CD4-positive, alpha-beta T cell treated with Interleukin-1 beta for 1 hour (primary cell): ENCODE measurements around the gene ATP6AP2.

Source experiments
- DNase-seq, 2 donors: peaks; one replicate each; pipeline ENCODE4 v3.0.0-alpha.2; 2020 to 2022

ATP6AP2 gene

GRCh38 chrX:40646489-40647306, 65.9 kb downstream of the ATP6AP2 start:
- DNase-seq, result peak; percentile 17 to 40

GRCh38 chrX:40647307-40648197, 66.8 kb downstream of the ATP6AP2 start, which contains the start of gene CXorf38:
Gene CXorf38 (minus strand): TSS chrX:40647561. CDS start chrX:40647520, 41 bp downstream.
- DNase-seq, result peak; percentile 92 to 97

DNA sequence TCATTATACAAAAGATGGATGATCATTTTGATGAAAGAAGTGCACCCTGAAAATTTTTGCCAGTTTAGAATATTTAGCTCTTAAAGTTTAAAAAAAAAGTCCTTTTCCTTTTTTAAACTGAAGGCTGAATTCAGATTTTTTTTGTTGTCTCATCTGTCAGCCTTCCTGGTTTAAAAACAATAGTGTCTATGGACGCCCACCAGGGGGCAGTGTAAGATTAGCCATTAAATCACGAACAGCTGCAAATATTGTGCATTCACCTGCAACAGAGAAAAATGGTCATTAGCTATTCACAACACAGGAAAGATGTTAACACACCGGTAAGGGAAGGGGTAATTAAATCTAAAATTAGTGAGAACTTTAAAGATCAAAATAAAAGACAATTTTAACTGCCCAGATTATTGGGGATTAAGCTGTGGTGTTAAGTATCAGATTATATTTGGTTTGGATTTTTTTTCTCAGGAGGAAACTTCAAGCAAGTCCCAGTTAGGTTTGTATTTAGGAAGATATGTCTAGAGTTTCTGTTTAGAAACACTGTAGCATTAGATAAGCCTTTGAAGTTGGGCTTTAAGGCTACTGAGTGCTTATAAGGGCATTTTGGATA, 71.0 kb downstream of the ATP6AP2 start:
- peak; percentile 77 for DNase-seq

DNA sequence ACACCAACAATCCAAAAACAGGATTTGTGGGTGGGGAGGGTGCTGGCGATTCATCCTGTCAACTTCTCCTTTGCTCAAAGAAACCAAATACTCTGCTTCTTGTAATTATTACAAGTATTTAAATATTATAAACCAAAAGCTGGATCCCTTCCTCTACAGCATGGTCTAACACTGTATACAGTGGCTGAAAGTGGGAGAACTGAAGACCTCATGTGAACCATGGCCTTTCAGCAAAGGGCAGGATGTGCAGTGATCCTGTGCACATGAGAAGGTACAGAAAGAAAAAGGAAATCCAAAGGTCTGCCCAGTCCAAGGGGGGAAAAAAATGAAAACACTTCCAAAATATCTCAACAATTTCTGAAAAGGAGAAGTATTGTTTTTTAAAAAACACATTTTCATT, 71.9 kb downstream of the ATP6AP2 start:
- DNase-seq, result no peak

GRCh38 chrX:40653535-40653934, 72.8 kb downstream of the ATP6AP2 start:
- DNase-seq, result no peak
